WTC11 (cell line): ENCODE measurements around the gene A2ML1. TPM values are rescaled to one million over a fixed set of nuclear protein-coding genes. Genes with fewer than 3 reads are reported as not detected.

Experiments
- ATAC-seq: fragments of 200-7000 bp; cut with Tn5 transposase; 2 replicates; pipeline ENCODE4 v1.10.0; 2021; ENCODE audit warnings: mild to moderate bottlenecking, moderate library complexity
- CTCF ChIA-PET: fragments of 300-600 bp; sonication (Branson Sonifier 250); formaldehyde crosslinking; loops from one replicate; lab custom pipeline; 2021; ENCODE audit warnings: antibody characterized with exemption; lab: Charles Lee
- POLR2A ChIA-PET: fragments of 350-600 bp; sonication (Branson Sonifier 250); formaldehyde crosslinking; loops from one replicate; lab custom pipeline; 2021; ENCODE audit warnings: antibody characterized with exemption; lab: Charles Lee
- DNase-seq: peaks from one replicate; pipeline ENCODE4 v3.0.0; 2021; ENCODE audit warnings: low spot score
- H3K27ac Mint-ChIP-seq: 2 replicates; pipeline ENCODE4 v1.8.0; 2021; ENCODE audit warnings: mixed read lengths
- H3K27me3 Mint-ChIP-seq: 2 replicates; pipeline ENCODE4 v1.8.0; 2021; ENCODE audit warnings: low read depth, mild to moderate bottlenecking, moderate library complexity, mixed read lengths
- H3K36me3 Mint-ChIP-seq: 2 replicates; pipeline ENCODE4 v1.8.0; 2021; ENCODE audit warnings: mixed read lengths
- H3K4me1 Mint-ChIP-seq: 2 replicates; pipeline ENCODE4 v1.8.0; 2022; ENCODE audit warnings: mixed read lengths
- H3K4me3 Mint-ChIP-seq: 2 replicates; pipeline ENCODE4 v1.8.0; 2021; ENCODE audit warnings: mild to moderate bottlenecking, moderate library complexity, mixed read lengths
- H3K9me3 Mint-ChIP-seq: 2 replicates; pipeline ENCODE4 v1.8.0; 2021; ENCODE audit warnings: mixed read lengths
- CREB1 ChIP-seq: sonication (generic); formaldehyde crosslinking; IDR thresholded peaks from 2 replicates; pipeline ENCODE4 v1.8.0; 2023; ENCODE audit warnings: mild to moderate bottlenecking, missing genetic modification reagents
- GABPB1 ChIP-seq: sonication (generic); formaldehyde crosslinking; IDR thresholded peaks from 2 replicates; pipeline ENCODE4 v1.8.1; 2023; ENCODE audit warnings: mild to moderate bottlenecking, missing genetic modification reagents
- JUN ChIP-seq: sonication (generic); formaldehyde crosslinking; IDR thresholded peaks from 2 replicates; pipeline ENCODE4 v1.8.0; 2023; ENCODE audit warnings: mild to moderate bottlenecking, missing genetic modification reagents
- NFE2L1 ChIP-seq: sonication (generic); formaldehyde crosslinking; IDR thresholded peaks from 2 replicates; pipeline ENCODE4 v1.8.1; 2023; ENCODE audit warnings: missing genetic modification reagents
- SMAD3 ChIP-seq: sonication (generic); formaldehyde crosslinking; IDR thresholded peaks from 2 replicates; pipeline ENCODE4 v1.8.0; 2022; ENCODE audit warnings: missing genetic modification reagents, mild to moderate bottlenecking, borderline replicate concordance
- SMAD4 ChIP-seq: sonication (generic); formaldehyde crosslinking; IDR thresholded peaks from 2 replicates; pipeline ENCODE4 v1.8.0; 2022; ENCODE audit warnings: mild to moderate bottlenecking, missing genetic modification reagents
- SP1 ChIP-seq: sonication (generic); formaldehyde crosslinking; conservative IDR thresholded peaks from 2 replicates; pipeline ENCODE4 v1.8.1; 2022; ENCODE audit warnings: missing genetic modification reagents
- ZNF263 ChIP-seq: sonication (generic); formaldehyde crosslinking; IDR thresholded peaks from 2 replicates; pipeline ENCODE4 v1.8.1; 2022; ENCODE audit warnings: low read depth, mild to moderate bottlenecking, moderate library complexity, missing genetic modification reagents
- ZNF423 ChIP-seq: fragments of 250-450 bp; sonication (Bioruptor Pico); IDR thresholded peaks from 2 replicates; pipeline ENCODE4 v2.1.2; 2022; ENCODE audit warnings: mild to moderate bottlenecking, moderate library complexity
- total RNA-seq: library from RNA; stranded (reverse); gene quantifications from 3 replicates; pipeline ENCODE4 v1.2.3, GENCODE V29; 2021
- TF ChIP-seq, protein P1 (sequence below): sonication (generic); formaldehyde crosslinking; IDR thresholded peaks from 2 replicates; pipeline ENCODE4 v1.8.1; 2023; ENCODE audit warnings: mild to moderate bottlenecking, missing genetic modification reagents, borderline replicate concordance
- TF ChIP-seq, protein P2 (sequence below): fragments of 250-450 bp; sonication (Bioruptor Pico); IDR thresholded peaks from 2 replicates; pipeline ENCODE4 v1.9.0; 2021; ENCODE audit warnings: mild to moderate bottlenecking
- TF ChIP-seq, protein P3 (sequence below): fragments of 250-450 bp; sonication (Bioruptor Pico); IDR thresholded peaks from 2 replicates; pipeline ENCODE4 v2.1.2; 2022; ENCODE audit warnings: mild to moderate bottlenecking, moderate library complexity
- TF ChIP-seq, protein P4 (sequence below): fragments of 250-450 bp; sonication (Bioruptor Pico); IDR thresholded peaks from 2 replicates; pipeline ENCODE4 v1.9.0; 2021; ENCODE audit warnings: moderate library complexity, mild to moderate bottlenecking, inconsistent platforms, borderline replicate concordance
- TF ChIP-seq, protein P5 (sequence below): sonication (generic); formaldehyde crosslinking; IDR thresholded peaks from 2 replicates; pipeline ENCODE4 v1.8.0; 2023; ENCODE audit warnings: missing genetic modification reagents
- TF ChIP-seq, protein P6 (sequence below): sonication (generic); formaldehyde crosslinking; IDR thresholded peaks from 2 replicates; pipeline ENCODE4 v1.8.1; 2022; ENCODE audit warnings: missing genetic modification reagents, borderline replicate concordance

A2ML1 gene
- total RNA-seq, 1 experiment from 2014 or later: 10.5 TPM

DNA sequence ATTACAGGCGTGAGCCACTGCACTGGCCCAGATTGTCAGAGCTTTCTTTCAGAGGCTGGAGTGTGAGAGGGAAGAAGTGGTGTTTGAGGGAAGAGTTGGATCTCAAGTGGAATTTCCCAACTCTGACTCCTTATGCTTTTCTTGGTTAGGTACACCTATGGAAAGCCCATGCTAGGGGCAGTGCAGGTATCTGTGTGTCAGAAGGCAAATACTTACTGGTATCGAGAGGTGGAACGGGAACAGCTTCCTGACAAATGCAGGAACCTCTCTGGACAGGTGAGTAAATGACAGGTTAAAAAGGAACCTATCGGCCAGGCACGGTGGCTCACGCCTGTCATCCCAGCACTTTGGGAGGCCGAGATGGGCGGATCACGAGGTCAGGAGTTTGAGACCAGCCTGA, 14.9 kb downstream of the A2ML1 start (continued):
- TF ChIP-seq, protein P1, sequence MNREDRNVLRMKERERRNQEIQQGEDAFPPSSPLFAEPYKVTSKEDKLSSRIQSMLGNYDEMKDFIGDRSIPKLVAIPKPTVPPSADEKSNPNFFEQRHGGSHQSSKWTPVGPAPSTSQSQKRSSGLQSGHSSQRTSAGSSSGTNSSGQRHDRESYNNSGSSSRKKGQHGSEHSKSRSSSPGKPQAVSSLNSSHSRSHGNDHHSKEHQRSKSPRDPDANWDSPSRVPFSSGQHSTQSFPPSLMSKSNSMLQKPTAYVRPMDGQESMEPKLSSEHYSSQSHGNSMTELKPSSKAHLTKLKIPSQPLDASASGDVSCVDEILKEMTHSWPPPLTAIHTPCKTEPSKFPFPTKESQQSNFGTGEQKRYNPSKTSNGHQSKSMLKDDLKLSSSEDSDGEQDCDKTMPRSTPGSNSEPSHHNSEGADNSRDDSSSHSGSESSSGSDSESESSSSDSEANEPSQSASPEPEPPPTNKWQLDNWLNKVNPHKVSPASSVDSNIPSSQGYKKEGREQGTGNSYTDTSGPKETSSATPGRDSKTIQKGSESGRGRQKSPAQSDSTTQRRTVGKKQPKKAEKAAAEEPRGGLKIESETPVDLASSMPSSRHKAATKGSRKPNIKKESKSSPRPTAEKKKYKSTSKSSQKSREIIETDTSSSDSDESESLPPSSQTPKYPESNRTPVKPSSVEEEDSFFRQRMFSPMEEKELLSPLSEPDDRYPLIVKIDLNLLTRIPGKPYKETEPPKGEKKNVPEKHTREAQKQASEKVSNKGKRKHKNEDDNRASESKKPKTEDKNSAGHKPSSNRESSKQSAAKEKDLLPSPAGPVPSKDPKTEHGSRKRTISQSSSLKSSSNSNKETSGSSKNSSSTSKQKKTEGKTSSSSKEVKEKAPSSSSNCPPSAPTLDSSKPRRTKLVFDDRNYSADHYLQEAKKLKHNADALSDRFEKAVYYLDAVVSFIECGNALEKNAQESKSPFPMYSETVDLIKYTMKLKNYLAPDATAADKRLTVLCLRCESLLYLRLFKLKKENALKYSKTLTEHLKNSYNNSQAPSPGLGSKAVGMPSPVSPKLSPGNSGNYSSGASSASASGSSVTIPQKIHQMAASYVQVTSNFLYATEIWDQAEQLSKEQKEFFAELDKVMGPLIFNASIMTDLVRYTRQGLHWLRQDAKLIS (CRISPR knock-in tag): no peak

DNA sequence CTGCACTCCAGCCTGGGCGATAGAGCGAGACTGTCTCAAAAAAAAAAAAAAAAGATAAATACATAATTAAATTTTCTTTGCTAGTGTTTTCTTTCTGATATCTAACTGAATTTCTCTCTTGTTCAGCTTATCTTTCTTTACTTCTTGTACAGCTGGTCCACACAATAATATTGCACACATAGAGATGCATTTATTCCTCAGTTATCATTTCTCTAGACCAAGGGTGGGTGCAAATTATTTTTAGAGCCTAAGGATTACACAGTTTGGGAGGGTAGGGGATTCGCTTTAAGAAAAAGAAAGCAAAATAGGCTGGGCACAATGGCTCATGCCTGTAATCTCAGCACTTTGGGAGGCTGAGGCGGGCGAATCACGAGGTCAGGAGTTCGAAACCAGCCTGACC, 17.9 kb downstream of the A2ML1 start:
- ATAC-seq (no peak), DNase-seq (no peak)
- H3K4me3 Mint-ChIP-seq: no peak overlapping the region
- peaks cover 48% of the 10 kb centered on the region for H3K36me3 Mint-ChIP-seq
- peaks cover 13% of the 10 kb centered on the region for H3K4me1 Mint-ChIP-seq
- H3K27ac Mint-ChIP-seq: no peak overlapping the region
- H3K9me3 Mint-ChIP-seq: no peaks in the 10 kb centered on the region
- no peak for TF ChIP-seq GABPB1 (CRISPR knock-in tag)
- TF ChIP-seq, protein P2, sequence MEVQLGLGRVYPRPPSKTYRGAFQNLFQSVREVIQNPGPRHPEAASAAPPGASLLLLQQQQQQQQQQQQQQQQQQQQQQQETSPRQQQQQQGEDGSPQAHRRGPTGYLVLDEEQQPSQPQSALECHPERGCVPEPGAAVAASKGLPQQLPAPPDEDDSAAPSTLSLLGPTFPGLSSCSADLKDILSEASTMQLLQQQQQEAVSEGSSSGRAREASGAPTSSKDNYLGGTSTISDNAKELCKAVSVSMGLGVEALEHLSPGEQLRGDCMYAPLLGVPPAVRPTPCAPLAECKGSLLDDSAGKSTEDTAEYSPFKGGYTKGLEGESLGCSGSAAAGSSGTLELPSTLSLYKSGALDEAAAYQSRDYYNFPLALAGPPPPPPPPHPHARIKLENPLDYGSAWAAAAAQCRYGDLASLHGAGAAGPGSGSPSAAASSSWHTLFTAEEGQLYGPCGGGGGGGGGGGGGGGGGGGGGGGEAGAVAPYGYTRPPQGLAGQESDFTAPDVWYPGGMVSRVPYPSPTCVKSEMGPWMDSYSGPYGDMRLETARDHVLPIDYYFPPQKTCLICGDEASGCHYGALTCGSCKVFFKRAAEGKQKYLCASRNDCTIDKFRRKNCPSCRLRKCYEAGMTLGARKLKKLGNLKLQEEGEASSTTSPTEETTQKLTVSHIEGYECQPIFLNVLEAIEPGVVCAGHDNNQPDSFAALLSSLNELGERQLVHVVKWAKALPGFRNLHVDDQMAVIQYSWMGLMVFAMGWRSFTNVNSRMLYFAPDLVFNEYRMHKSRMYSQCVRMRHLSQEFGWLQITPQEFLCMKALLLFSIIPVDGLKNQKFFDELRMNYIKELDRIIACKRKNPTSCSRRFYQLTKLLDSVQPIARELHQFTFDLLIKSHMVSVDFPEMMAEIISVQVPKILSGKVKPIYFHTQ (CRISPR knock-in tag): no peak
- no peak for TF ChIP-seq SP1 (CRISPR knock-in tag)
- TF ChIP-seq, protein P3, sequence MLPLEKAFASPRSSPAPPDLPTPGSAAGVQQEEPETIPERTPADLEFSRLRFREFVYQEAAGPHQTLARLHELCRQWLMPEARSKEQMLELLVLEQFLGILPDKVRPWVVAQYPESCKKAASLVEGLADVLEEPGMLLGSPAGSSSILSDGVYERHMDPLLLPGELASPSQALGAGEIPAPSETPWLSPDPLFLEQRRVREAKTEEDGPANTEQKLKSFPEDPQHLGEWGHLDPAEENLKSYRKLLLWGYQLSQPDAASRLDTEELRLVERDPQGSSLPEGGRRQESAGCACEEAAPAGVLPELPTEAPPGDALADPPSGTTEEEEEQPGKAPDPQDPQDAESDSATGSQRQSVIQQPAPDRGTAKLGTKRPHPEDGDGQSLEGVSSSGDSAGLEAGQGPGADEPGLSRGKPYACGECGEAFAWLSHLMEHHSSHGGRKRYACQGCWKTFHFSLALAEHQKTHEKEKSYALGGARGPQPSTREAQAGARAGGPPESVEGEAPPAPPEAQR (CRISPR knock-in tag): no peak
- TF ChIP-seq, protein P1 (CRISPR knock-in tag): no peak
- TF ChIP-seq, protein P4, sequence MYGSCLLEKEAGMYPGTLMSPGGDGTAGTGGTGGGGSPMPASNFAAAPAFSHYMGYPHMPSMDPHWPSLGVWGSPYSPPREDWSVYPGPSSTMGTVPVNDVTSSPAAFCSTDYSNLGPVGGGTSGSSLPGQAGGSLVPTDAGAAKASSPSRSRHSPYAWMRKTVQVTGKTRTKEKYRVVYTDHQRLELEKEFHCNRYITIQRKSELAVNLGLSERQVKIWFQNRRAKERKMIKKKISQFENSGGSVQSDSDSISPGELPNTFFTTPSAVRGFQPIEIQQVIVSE: no peak
- TF ChIP-seq CREB1 (CRISPR knock-in tag): no peak
- TF ChIP-seq NFE2L1 (CRISPR knock-in tag): no peak
- TF ChIP-seq, protein P5, sequence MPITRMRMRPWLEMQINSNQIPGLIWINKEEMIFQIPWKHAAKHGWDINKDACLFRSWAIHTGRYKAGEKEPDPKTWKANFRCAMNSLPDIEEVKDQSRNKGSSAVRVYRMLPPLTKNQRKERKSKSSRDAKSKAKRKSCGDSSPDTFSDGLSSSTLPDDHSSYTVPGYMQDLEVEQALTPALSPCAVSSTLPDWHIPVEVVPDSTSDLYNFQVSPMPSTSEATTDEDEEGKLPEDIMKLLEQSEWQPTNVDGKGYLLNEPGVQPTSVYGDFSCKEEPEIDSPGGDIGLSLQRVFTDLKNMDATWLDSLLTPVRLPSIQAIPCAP: no peak
- no peak for TF ChIP-seq JUN (CRISPR knock-in tag)
- TF ChIP-seq ZNF263 (CRISPR knock-in tag): no peak
- no peak for TF ChIP-seq ZNF423
- TF ChIP-seq, protein P6, sequence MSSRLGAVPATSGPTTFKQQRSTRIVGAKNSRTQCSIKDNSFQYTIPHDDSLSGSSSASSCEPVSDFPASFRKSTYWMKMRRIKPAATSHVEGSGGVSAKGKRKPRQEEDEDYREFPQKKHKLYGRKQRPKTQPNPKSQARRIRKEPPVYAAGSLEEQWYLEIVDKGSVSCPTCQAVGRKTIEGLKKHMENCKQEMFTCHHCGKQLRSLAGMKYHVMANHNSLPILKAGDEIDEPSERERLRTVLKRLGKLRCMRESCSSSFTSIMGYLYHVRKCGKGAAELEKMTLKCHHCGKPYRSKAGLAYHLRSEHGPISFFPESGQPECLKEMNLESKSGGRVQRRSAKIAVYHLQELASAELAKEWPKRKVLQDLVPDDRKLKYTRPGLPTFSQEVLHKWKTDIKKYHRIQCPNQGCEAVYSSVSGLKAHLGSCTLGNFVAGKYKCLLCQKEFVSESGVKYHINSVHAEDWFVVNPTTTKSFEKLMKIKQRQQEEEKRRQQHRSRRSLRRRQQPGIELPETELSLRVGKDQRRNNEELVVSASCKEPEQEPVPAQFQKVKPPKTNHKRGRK (CRISPR knock-in tag): no peak
- no peak for TF ChIP-seq SMAD3 (CRISPR knock-in tag)
- no peak for TF ChIP-seq SMAD4
- ChIA-PET POLR2A (no interaction called here), CTCF (interaction anchor here (0.6 to 1.9 kb wide), 3 partner anchors 20 to 85 kb away, joined by 3 to 6 read pairs (median 3); no protein-coding TSS in a partner anchor)
- H3K27me3 Mint-ChIP-seq: no peaks in the 10 kb centered on the region; the same call in 1 of the 2 replicates
